ENCODE measurements around the gene ZBTB40. TPM values are rescaled to one million over a fixed set of nuclear protein-coding genes. Genes with fewer than 3 reads are reported as not detected.

ZBTB40 gene
- total and polyA plus RNA-seq, 10 donors: 4.4 to 40.2 (median 30.2) TPM

DNA sequence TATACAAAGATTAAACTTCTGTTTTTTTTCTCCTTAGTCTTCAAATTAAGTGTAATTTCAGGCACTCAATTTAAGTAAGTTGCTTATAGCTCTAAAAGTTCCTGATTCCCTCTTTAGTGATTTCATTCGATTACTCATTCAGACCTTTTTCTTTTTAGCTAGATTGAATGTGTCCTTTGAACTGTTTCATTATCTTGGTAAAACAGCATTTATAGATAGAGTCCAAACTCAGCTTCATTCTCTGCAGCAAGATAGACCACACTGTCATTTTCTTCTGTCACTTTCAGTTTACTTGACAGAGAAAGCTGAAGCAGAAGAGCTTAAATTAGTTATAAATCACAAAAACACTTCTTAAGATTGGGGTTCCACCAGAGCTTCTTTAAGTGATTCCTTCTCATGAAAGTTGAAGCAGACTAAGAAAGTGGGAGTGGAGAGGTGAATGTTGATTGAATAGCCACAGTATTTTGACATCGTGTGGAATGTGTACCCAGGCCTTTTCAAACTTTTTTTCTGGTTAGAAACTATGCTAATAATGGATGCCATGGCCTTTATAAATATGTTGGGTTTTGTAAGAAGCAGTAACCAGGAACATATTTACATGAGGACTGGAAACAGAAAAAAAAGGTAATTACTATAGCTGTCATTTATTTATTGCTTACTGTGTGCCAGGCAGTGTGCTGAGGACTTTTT, 52.2 kb downstream of the ZBTB40 start:
- Histone ChIP-seq H3K27ac (no peak overlapping the region), H3K4me1 (peaks cover 0 to 23% (median 13%) of the 10 kb centered on the region in 6 donors), H3K4me3 (no peak overlapping the region), H3K36me3 (peaks cover 4 to 81% (median 37%) of the 10 kb centered on the region in 6 donors), H3K9me3 (no peaks in the 10 kb centered on the region), H3K27me3 (replicated peaks in 1 of 7) (no peaks in the 10 kb centered on the region)
- intact Hi-C loops (cut with DNase I; ENCODE audit: low total_unique reads): no loop called here
- DNase-seq: no peak
- TF ChIP-seq, protein P1, sequence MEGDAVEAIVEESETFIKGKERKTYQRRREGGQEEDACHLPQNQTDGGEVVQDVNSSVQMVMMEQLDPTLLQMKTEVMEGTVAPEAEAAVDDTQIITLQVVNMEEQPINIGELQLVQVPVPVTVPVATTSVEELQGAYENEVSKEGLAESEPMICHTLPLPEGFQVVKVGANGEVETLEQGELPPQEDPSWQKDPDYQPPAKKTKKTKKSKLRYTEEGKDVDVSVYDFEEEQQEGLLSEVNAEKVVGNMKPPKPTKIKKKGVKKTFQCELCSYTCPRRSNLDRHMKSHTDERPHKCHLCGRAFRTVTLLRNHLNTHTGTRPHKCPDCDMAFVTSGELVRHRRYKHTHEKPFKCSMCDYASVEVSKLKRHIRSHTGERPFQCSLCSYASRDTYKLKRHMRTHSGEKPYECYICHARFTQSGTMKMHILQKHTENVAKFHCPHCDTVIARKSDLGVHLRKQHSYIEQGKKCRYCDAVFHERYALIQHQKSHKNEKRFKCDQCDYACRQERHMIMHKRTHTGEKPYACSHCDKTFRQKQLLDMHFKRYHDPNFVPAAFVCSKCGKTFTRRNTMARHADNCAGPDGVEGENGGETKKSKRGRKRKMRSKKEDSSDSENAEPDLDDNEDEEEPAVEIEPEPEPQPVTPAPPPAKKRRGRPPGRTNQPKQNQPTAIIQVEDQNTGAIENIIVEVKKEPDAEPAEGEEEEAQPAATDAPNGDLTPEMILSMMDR (IDR thresholded peaks at IDR 0.05 in 8 of 11, conservative IDR thresholded peaks at IDR 0.05 in 3 of 11): no peak
- no peak for TF ChIP-seq POLR2A (IDR thresholded peaks at IDR 0.05)
- TF ChIP-seq POLR2AphosphoS5 (IDR thresholded peaks at IDR 0.05): no peak
- 77 to 91% (median 83%) methylated on average over 2 of the region's 2 CpGs for WGBS, 5 donors

DNA sequence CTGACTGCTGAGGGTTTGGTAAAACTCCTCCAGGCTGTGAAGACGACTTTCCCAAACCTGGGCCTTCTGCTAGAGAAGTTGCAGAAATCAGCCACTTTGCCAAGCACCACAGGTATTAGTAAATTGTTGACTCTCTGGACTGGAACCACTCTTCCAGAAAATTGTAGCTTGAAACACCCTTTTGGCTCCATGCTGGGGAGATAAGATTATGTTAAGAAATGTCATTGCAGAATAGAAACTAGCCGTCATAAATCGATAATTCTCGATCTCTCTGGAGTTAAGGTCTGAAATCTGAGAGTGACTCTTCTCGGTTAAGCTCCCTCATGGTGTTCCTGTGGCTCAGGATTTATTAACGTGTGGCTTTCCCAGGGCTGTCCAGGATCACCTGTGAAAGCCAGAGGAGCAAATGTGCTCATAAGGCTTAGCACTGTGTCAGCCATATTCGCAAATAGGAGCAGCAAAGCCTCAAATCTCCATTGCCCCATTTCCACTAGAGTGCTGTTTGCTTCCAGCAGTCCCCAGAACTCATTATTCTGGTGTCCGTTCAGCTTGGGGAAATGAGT, 54.6 kb downstream of the ZBTB40 start:
- Histone ChIP-seq H3K27me3 (replicated peaks in 1 of 7) (no peaks in the 10 kb centered on the region), H3K9me3 (no peaks in the 10 kb centered on the region), H3K36me3 (peaks cover 6 to 98% (median 60%) of the 10 kb centered on the region in 6 donors), H3K4me1 (peaks cover 0 to 2% (median 0%) of the 10 kb centered on the region in 6 donors), H3K27ac (no peak overlapping the region), H3K4me3 (no peak overlapping the region)
- DNase-seq: no peak
- intact Hi-C loops (cut with DNase I; ENCODE audit: low total_unique reads): no loop called here
- TF ChIP-seq, protein P1 (IDR thresholded peaks at IDR 0.05 in 8 of 11, conservative IDR thresholded peaks at IDR 0.05 in 3 of 11): no peak
- TF ChIP-seq POLR2A (IDR thresholded peaks at IDR 0.05) (no peak), POLR2AphosphoS5 (IDR thresholded peaks at IDR 0.05) (no peak)
- WGBS, 5 donors: 96 to 99% (median 98%) methylated on average over 8 of the region's 8 CpGs

DNA sequence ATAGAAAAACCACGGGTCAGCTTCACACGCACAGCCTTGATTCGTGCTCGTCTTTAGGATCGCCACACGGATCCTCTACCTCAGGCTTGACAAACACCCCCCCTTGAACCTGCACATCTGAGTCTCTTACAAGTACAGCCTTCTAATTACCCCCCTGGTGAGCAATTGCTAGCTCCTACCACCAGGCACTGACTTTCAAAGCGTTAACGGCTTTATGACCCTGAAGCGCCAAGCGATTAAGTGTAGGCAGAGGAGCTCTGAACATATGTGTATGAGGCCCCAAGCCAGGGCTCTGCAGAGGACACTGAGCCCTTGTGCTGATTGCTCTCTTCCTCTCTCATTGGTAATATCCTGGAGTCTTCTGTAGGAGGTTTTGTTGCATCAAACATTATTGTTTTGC, 55.9 kb downstream of the ZBTB40 start:
- no peak for TF ChIP-seq POLR2AphosphoS5 (IDR thresholded peaks at IDR 0.05)
- TF ChIP-seq, protein P1 (IDR thresholded peaks at IDR 0.05 in 8 of 11, conservative IDR thresholded peaks at IDR 0.05 in 3 of 11): no peak
- TF ChIP-seq POLR2A (IDR thresholded peaks at IDR 0.05): no peak
- no peaks in the 10 kb centered on the region for H3K4me1 ChIP-seq
- no peaks in the 10 kb centered on the region for H3K27me3 ChIP-seq (replicated peaks in 1 of 7)
- H3K27ac ChIP-seq: no peak overlapping the region
- no peaks in the 10 kb centered on the region for H3K9me3 ChIP-seq
- intact Hi-C loops (cut with DNase I; ENCODE audit: low total_unique reads): no loop called here
- no peak overlapping the region for H3K4me3 ChIP-seq
- H3K36me3 ChIP-seq: peaks cover 9 to 98% (median 69%) of the 10 kb centered on the region in 6 donors
- 86 to 93% (median 90%) methylated on average over 10 of the region's 10 CpGs for WGBS, 5 donors
- DNase-seq: no peak

DNA sequence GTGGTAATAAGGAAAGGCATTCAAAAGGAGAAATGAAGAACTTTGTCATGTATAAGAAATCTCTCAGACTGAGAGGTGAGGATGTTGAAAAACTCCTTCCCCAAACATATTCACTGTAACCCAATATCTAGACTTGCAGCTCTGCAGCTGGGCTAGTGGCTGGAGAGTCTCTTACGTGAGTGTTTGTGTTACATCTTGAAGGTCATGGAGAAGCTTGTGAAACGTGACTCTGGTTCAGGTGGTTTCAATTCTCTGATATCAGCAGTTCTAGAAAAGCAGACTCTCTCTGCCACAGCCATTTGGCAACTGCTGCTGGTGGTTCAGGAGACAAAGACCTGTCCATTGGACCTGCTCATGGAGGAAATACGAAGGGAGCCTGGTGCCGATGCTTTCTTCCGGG, 56.7 kb downstream of the ZBTB40 start:
- Histone ChIP-seq H3K9me3 (no peaks in the 10 kb centered on the region), H3K4me3 (no peak overlapping the region), H3K27me3 (replicated peaks in 1 of 7) (no peaks in the 10 kb centered on the region), H3K4me1 (no peaks in the 10 kb centered on the region), H3K27ac (no peak overlapping the region), H3K36me3 (peaks cover 9 to 98% (median 76%) of the 10 kb centered on the region in 6 donors)
- no peak for DNase-seq
- intact Hi-C loops (cut with DNase I; ENCODE audit: low total_unique reads): no loop called here
- 86 to 91% (median 88%) methylated on average over 5 of the region's 5 CpGs for WGBS, 5 donors
- TF ChIP-seq POLR2AphosphoS5 (IDR thresholded peaks at IDR 0.05) (no peak), POLR2A (IDR thresholded peaks at IDR 0.05) (no peak)
- TF ChIP-seq, protein P1 (IDR thresholded peaks at IDR 0.05 in 8 of 11, conservative IDR thresholded peaks at IDR 0.05 in 3 of 11): no peak

All from spleen (tissue), 11 donors.